CD4-positive, CD25-positive, alpha-beta regulatory T cell (primary cell): ENCODE data around the gene ZMYM4. TPM values are rescaled to one million over a fixed set of nuclear protein-coding genes. Genes with fewer than 3 reads are reported as not detected.
"Not testable (repeated sequence)": the region's sequence is repeated elsewhere in the genome, so short reads cannot be mapped to it uniquely, and the experiment has no call there.

ENCODE experiments used
- ATAC-seq, 2 donors: fragments of 150-1000 bp; cut with Tn5 transposase; one replicate each; pipeline ENCODE4 v1.10.0; 2021; ENCODE audit warnings: low read depth in 2 of 2, moderate number of reproducible peaks in 2 of 2, moderate library complexity in 1 of 2
- DNase-seq, 3 donors: peaks; one replicate each; pipeline versions ENCODE4 v3.0.0 to v3.0.0-alpha.2; 2012 to 2022; ENCODE audit warnings: mixed read lengths in 1 of 3
- H3K27ac ChIP-seq: one replicate; pipeline ENCODE4 v1.7.0; 2013; ENCODE audit warnings: mild to moderate bottlenecking, low read length; ENCODE audit not compliant: insufficient read depth, poor library complexity, severe bottlenecking
- H3K27me3 ChIP-seq: one replicate; pipeline ENCODE4 v1.7.0; 2013; ENCODE audit warnings: low read length; ENCODE audit not compliant: control insufficient read depth, insufficient read depth
- H3K36me3 ChIP-seq: one replicate; pipeline ENCODE4 v1.7.0; 2013; ENCODE audit warnings: mild to moderate bottlenecking, low read length, moderate library complexity; ENCODE audit not compliant: control insufficient read depth, insufficient read depth
- H3K4me1 ChIP-seq: 2 replicates; pipeline ENCODE4 v1.7.0; 2013; ENCODE audit warnings: mild to moderate bottlenecking, low read length; ENCODE audit not compliant: insufficient read depth, control insufficient read depth, poor library complexity, severe bottlenecking
- H3K4me3 ChIP-seq: one replicate; pipeline ENCODE4 v1.7.0; 2013; ENCODE audit warnings: low read depth, mild to moderate bottlenecking, low read length, moderate library complexity
- H3K9me3 ChIP-seq, 2 experiments: 1 replicate in 1 of 2; 2 replicates in 1 of 2; pipeline ENCODE4 v1.7.0; 2013; ENCODE audit warnings: low read length in 2 of 2, mild to moderate bottlenecking in 1 of 2, moderate library complexity in 1 of 2; ENCODE audit not compliant: control insufficient read depth in 2 of 2
- H3K27ac Mint-ChIP-seq, 3 donors: one replicate each; pipeline ENCODE4 v1.8.0; 2020 to 2022; ENCODE audit warnings: mild to moderate bottlenecking in 3 of 3, mixed read lengths in 3 of 3, moderate library complexity in 2 of 3
- H3K27me3 Mint-ChIP-seq: one replicate; pipeline ENCODE4 v1.8.0; 2022; ENCODE audit warnings: mild to moderate bottlenecking, mixed read lengths
- H3K36me3 Mint-ChIP-seq: one replicate; pipeline ENCODE4 v1.8.0; 2020; ENCODE audit warnings: mixed read lengths
- H3K4me1 Mint-ChIP-seq, 4 donors: one replicate each; pipeline ENCODE4 v1.8.0; 2020 to 2022; ENCODE audit warnings: mixed read lengths in 4 of 4, mild to moderate bottlenecking in 1 of 4
- H3K4me3 Mint-ChIP-seq, 4 donors: one replicate each; pipeline ENCODE4 v1.8.0; 2020 to 2022; ENCODE audit warnings: mild to moderate bottlenecking in 4 of 4, mixed read lengths in 4 of 4, moderate library complexity in 3 of 4
- H3K9me3 Mint-ChIP-seq, 7 donors: one replicate each; pipeline ENCODE4 v1.8.0; 2020 to 2022; ENCODE audit warnings: mixed read lengths in 7 of 7, mild to moderate bottlenecking in 3 of 7, moderate library complexity in 2 of 7
- polyA plus RNA-seq, 4 donors: library from polyadenylated mRNA; unstranded; fragments of 300-500 nt; fragmentation: Illumina TruSeq; gene quantifications; one replicate each; pipeline ENCODE4 v1.2.3, GENCODE V29; 2021
- total RNA-seq: library from RNA; stranded (reverse); gene quantifications from one replicate; pipeline ENCODE4 v1.2.3, GENCODE V29; 2022

The ZMYM4 gene
- total and polyA plus RNA-seq, 5 donors from 2014 or later, result 21.6 to 31.3 (median 26.8) TPM

DNA sequence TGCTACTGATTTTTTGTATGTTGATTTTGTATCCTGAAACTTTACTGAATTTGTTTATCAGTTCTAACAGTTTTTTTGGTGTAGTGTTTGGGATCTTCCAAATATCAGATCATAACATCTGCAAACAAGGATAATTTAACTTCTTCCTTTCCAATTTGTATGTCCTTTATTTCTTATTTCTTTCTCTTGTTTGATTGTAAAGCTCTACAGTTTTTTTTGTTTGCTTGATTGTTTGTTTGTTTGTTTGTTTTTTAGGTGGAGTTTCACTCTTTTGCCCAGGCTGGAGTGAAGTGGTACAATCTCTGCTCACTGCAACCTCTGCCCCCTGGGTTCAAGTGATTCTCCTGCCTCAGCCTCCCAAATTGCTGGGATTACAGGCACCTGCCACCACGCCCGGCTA, 31.7 kb upstream of the ZMYM4 start:
- H3K27me3 Mint-ChIP-seq, H3K9me3 Mint-ChIP-seq, H3K4me1 Mint-ChIP-seq, H3K4me1 ChIP-seq, H3K36me3 Mint-ChIP-seq, H3K27me3 ChIP-seq, H3K27ac Mint-ChIP-seq, H3K36me3 ChIP-seq, H3K9me3 ChIP-seq, ATAC-seq, H3K27ac ChIP-seq, DNase-seq, H3K4me3 ChIP-seq, H3K4me3 Mint-ChIP-seq: not testable (repeated sequence)

DNA sequence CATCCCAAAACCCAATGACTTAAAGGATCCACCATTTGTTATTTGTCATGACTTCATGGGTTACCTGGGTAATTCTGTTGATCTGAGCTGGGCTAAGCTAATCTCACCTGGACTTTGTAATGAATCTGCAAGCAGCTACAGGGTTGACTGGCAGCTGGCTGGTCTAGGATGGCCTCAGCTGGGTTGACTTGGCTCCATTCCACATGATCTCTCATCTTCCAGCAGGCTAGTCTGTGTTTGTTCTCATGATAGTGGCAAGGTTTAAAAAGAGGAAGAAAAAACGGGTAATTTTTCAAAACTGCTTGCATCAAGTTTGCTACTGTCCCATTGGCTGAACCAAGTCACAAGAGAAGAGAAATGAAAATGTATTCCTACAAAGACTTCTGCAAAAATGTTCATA, 24.8 kb upstream of the ZMYM4 start:
- Histone ChIP-seq H3K4me3 (no peak overlapping the region), H3K27me3 (peaks cover 2% of the 10 kb centered on the region), H3K36me3 (no peaks in the 10 kb centered on the region), H3K27ac (no peak overlapping the region), H3K4me1 (no peaks in the 10 kb centered on the region), H3K9me3 (no peaks in the 10 kb centered on the region)
- DNase-seq (no peak), ATAC-seq (no peak)
- Mint-ChIP-seq H3K27ac (no peak overlapping the region), H3K4me3 (no peak overlapping the region), H3K27me3 (peaks cover 3% of the 10 kb centered on the region), H3K9me3 (peaks cover 0 to 1% (median 0%) of the 10 kb centered on the region in 7 donors), H3K36me3 (no peaks in the 10 kb centered on the region), H3K4me1 (no peaks in the 10 kb centered on the region)

DNA sequence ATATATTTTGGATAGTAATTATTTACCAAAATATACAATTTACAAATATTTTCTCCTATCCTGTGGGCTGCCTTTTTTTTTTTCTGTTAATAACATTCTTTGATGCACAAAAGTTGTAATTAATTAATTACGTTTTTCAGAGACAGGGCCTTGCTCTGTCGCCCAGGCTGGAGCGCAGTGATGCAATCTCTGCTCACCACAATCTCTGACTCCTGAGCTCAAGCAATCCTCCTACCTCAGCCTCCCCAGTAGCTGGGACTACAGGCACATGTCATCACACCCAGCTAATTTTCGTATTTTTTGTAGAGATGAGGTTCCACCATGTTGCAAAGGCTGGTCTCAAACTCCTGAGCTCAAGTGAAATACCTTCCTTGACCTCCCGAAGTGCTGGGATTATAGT, 21.3 kb upstream of the ZMYM4 start:
- Histone ChIP-seq H3K27me3 (no peaks in the 10 kb centered on the region), H3K27ac (no peak overlapping the region), H3K36me3 (no peaks in the 10 kb centered on the region), H3K9me3 (no peaks in the 10 kb centered on the region), H3K4me3 (no peak overlapping the region), H3K4me1 (no peaks in the 10 kb centered on the region)
- no peaks in the 10 kb centered on the region for H3K4me1 Mint-ChIP-seq
- peaks cover 0 to 2% (median 0%) of the 10 kb centered on the region in 7 donors for H3K9me3 Mint-ChIP-seq
- no peaks in the 10 kb centered on the region for H3K36me3 Mint-ChIP-seq
- peaks cover 20% of the 10 kb centered on the region for H3K27me3 Mint-ChIP-seq
- ATAC-seq (no peak), DNase-seq (no peak)
- no peak overlapping the region for H3K4me3 Mint-ChIP-seq
- H3K27ac Mint-ChIP-seq, result no peak overlapping the region

DNA sequence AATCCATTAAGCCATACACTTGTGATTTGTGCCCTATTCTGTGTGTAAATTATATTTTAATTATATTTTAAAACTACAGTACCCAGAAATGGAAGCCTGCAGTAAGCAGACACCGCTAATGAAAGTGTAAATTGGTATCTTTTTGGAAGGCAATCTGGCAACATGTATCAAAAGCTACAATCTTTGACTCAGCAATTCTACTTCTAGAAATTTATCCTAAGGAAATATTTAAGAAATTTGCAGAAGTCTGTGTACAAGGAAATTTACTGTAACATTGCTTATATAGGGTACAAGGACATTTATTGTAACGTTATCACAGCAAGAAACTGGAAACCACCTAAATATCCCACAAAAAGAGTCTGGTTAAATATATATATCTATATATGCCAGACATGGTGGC, 14.6 kb upstream of the ZMYM4 start:
- Histone ChIP-seq H3K27ac (no peak overlapping the region), H3K36me3 (no peaks in the 10 kb centered on the region), H3K4me3 (no peak overlapping the region), H3K4me1 (no peaks in the 10 kb centered on the region), H3K27me3 (no peaks in the 10 kb centered on the region), H3K9me3 (no peaks in the 10 kb centered on the region)
- DNase-seq, result no peak
- H3K4me3 Mint-ChIP-seq, result no peak overlapping the region
- peaks cover 42% of the 10 kb centered on the region for H3K27me3 Mint-ChIP-seq
- no peak for ATAC-seq
- H3K27ac Mint-ChIP-seq, result no peak overlapping the region
- H3K9me3 Mint-ChIP-seq, result peaks cover 0 to 2% (median 0%) of the 10 kb centered on the region in 7 donors
- no peaks in the 10 kb centered on the region for H3K4me1 Mint-ChIP-seq
- peaks cover 3% of the 10 kb centered on the region for H3K36me3 Mint-ChIP-seq

- H3K4me1 Mint-ChIP-seq, result no peaks in the 10 kb centered on the region
- H3K27me3 ChIP-seq, result no peaks in the 10 kb centered on the region
- H3K27ac ChIP-seq, result no peak overlapping the region
- DNase-seq (no peak), ATAC-seq (no peak)
- peaks cover 36% of the 10 kb centered on the region for H3K27me3 Mint-ChIP-seq
- H3K9me3 Mint-ChIP-seq, result peaks cover 0 to 3% (median 0%) of the 10 kb centered on the region in 7 donors
- H3K27ac Mint-ChIP-seq, result no peak overlapping the region
- H3K4me1 ChIP-seq, result no peaks in the 10 kb centered on the region
- no peak overlapping the region for H3K4me3 Mint-ChIP-seq
- no peaks in the 10 kb centered on the region for H3K36me3 ChIP-seq
- no peak overlapping the region for H3K4me3 ChIP-seq
- no peaks in the 10 kb centered on the region for H3K9me3 ChIP-seq
- H3K36me3 Mint-ChIP-seq, result peaks cover 3% of the 10 kb centered on the region
Measured at GRCh38 chr1:35255276-35255675, 13.2 kb upstream of the ZMYM4 start.

GRCh38 chr1:35259561-35259960, 8.9 kb upstream of the ZMYM4 start:
- Mint-ChIP-seq H3K9me3 (peaks cover 0 to 3% (median 0%) of the 10 kb centered on the region in 7 donors), H3K4me3 (peak overlapping the region in 1 of 4 donors; percentile 49), H3K36me3 (peaks cover 3% of the 10 kb centered on the region), H3K27me3 (peaks cover 29% of the 10 kb centered on the region), H3K4me1 (no peaks in the 10 kb centered on the region), H3K27ac (no peak overlapping the region)
- Histone ChIP-seq H3K27me3 (peaks cover 4% of the 10 kb centered on the region), H3K4me3 (no peak overlapping the region), H3K36me3 (no peaks in the 10 kb centered on the region), H3K9me3 (no peaks in the 10 kb centered on the region), H3K4me1 (no peaks in the 10 kb centered on the region), H3K27ac (no peak overlapping the region)
- no peak for ATAC-seq
- no peak for DNase-seq

GRCh38 chr1:35261412-35262120, 6.9 kb upstream of the ZMYM4 start:
- Histone ChIP-seq H3K27ac (no peak overlapping the region), H3K36me3 (no peaks in the 10 kb centered on the region), H3K27me3 (peaks cover 6% of the 10 kb centered on the region), H3K9me3 (no peaks in the 10 kb centered on the region), H3K4me3 (no peak overlapping the region), H3K4me1 (no peaks in the 10 kb centered on the region)
- no peak for ATAC-seq
- peaks cover 22% of the 10 kb centered on the region for H3K27me3 Mint-ChIP-seq
- H3K4me3 Mint-ChIP-seq, result no peak overlapping the region
- H3K4me1 Mint-ChIP-seq, result no peaks in the 10 kb centered on the region
- peaks cover 0 to 1% (median 0%) of the 10 kb centered on the region in 7 donors for H3K9me3 Mint-ChIP-seq
- H3K36me3 Mint-ChIP-seq, result no peaks in the 10 kb centered on the region
- no peak for DNase-seq
- H3K27ac Mint-ChIP-seq, result no peak overlapping the region

GRCh38 chr1:35264035-35264434, 4.5 kb upstream of the ZMYM4 start:
- H3K9me3 Mint-ChIP-seq, result peaks cover 0 to 3% (median 0%) of the 10 kb centered on the region in 7 donors
- peaks cover 3% of the 10 kb centered on the region for H3K36me3 Mint-ChIP-seq
- no peak overlapping the region for H3K4me3 Mint-ChIP-seq
- Histone ChIP-seq H3K27me3 (peaks cover 6% of the 10 kb centered on the region), H3K36me3 (no peaks in the 10 kb centered on the region), H3K4me3 (no peak overlapping the region), H3K9me3 (no peaks in the 10 kb centered on the region), H3K4me1 (peaks cover 4% of the 10 kb centered on the region), H3K27ac (no peak overlapping the region)
- peaks cover 0 to 9% (median 5%) of the 10 kb centered on the region in 4 donors for H3K4me1 Mint-ChIP-seq
- ATAC-seq (no peak), DNase-seq (no peak)
- H3K27ac Mint-ChIP-seq, result no peak overlapping the region
- H3K27me3 Mint-ChIP-seq, result peaks cover 20% of the 10 kb centered on the region
